H1 (cell line): Measurements from ENCODE around the gene PLEKHG3. TPM values are rescaled to one million over a fixed set of nuclear protein-coding genes. Genes with fewer than 3 reads are reported as not detected.

Experiments
- CTCF ChIA-PET: fragments of 300-600 bp; sonication (Branson Sonifier 250); formaldehyde crosslinking; loops from one replicate; lab custom pipeline; 2021; ENCODE audit not compliant: partially characterized antibody; lab: Charles Lee
- POLR2A ChIA-PET: fragments of 300-600 bp; sonication (Branson Sonifier 250); formaldehyde crosslinking; loops from one replicate; lab custom pipeline; 2021; ENCODE audit warnings: inconsistent platforms; ENCODE audit not compliant: partially characterized antibody; lab: Charles Lee
- DNase-seq, 2 experiments: peaks; one replicate each; pipeline versions ENCODE4 v3.0.0 to v3.0.0-alpha.2; 2010 to 2022; ENCODE audit warnings: low spot score in 2 of 2, low read depth in 1 of 2, mixed read lengths in 1 of 2
- FAIRE-seq: peaks from 2 replicates; lab custom pipeline; 2011; peaks lifted over from hg19 to GRCh38; lab: Jason Lieb, UNC
- H2AFZ ChIP-seq: 2 replicates; pipeline ENCODE4 v1.8.1; 2012; ENCODE audit warnings: low read length, inconsistent platforms
- H2AK5ac ChIP-seq: 2 replicates; pipeline ENCODE4 v1.6.1; 2013; ENCODE audit warnings: low read depth, low read length
- H2BK120ac ChIP-seq: replicated peaks from 2 replicates; pipeline ENCODE3; 2013; ENCODE audit warnings: low read depth, low read length, inconsistent platforms
- H2BK12ac ChIP-seq: 2 replicates; pipeline ENCODE4 v1.6.1; 2013; ENCODE audit warnings: low read depth, low read length
- H2BK15ac ChIP-seq: 2 replicates; pipeline ENCODE4 v1.6.1; 2013; ENCODE audit warnings: low read length
- H2BK20ac ChIP-seq: 2 replicates; pipeline ENCODE4 v1.6.1; 2013; ENCODE audit warnings: low read length
- H2BK5ac ChIP-seq: 2 replicates; pipeline ENCODE4 v1.6.1; 2013; ENCODE audit warnings: low read depth, low read length
- H3K14ac ChIP-seq: 2 replicates; pipeline ENCODE4 v1.6.1; 2013; ENCODE audit warnings: inconsistent platforms; ENCODE audit not compliant: insufficient read length
- H3K18ac ChIP-seq: 2 replicates; pipeline ENCODE4 v1.6.1; 2013; ENCODE audit warnings: low read length; ENCODE audit errors: extremely low read depth
- H3K23ac ChIP-seq: 2 replicates; pipeline ENCODE4 v1.6.1; 2013; ENCODE audit warnings: inconsistent platforms; ENCODE audit not compliant: insufficient read length
- H3K23me2 ChIP-seq: 2 replicates; pipeline ENCODE4 v1.6.1; 2013; ENCODE audit warnings: low read depth, low read length
- H3K27ac ChIP-seq: 2 replicates; pipeline ENCODE4 v1.6.1; 2011; ENCODE audit warnings: low read depth, low read length, inconsistent platforms
- H3K27me3 ChIP-seq, 4 experiments: replicated peaks in 1 of 4; 1 replicate in 1 of 4; 2 replicates in 3 of 4; pipeline versions ENCODE4 v1.6.1 to v1.8.1; 2011 to 2013; ENCODE audit warnings: low read length in 3 of 4, mild to moderate bottlenecking in 3 of 4, inconsistent platforms in 2 of 4, mixed read lengths in 2 of 4, moderate library complexity in 1 of 4; ENCODE audit not compliant: control insufficient read depth in 3 of 4, insufficient read depth in 3 of 4; ENCODE audit errors: extremely low read depth in 1 of 4
- H3K36me3 ChIP-seq, 4 experiments: 2 replicates each; pipeline versions ENCODE4 v1.6.1 to v1.8.1; 2011 to 2013; ENCODE audit warnings: mild to moderate bottlenecking in 4 of 4, low read length in 3 of 4, moderate library complexity in 2 of 4, control low read depth in 1 of 4, inconsistent platforms in 1 of 4; ENCODE audit not compliant: insufficient read depth in 4 of 4, control insufficient read depth in 2 of 4
- H3K4ac ChIP-seq: replicated peaks from 2 replicates; pipeline ENCODE3; 2013; ENCODE audit warnings: low read length, low read depth, mixed read lengths, inconsistent platforms; ENCODE audit not compliant: insufficient read length
- H3K4me1 ChIP-seq, 4 experiments: replicated peaks in 1 of 4; 1 replicate in 1 of 4; 2 replicates in 3 of 4; pipeline versions ENCODE4 v1.6.1 to v1.8.1; 2011 to 2013; ENCODE audit warnings: low read length in 3 of 4, inconsistent platforms in 2 of 4, mixed read lengths in 1 of 4; ENCODE audit not compliant: insufficient read depth in 4 of 4, control insufficient read depth in 3 of 4
- H3K4me2 ChIP-seq, 2 experiments: 2 replicates each; pipeline versions ENCODE4 v1.6.1 to v1.8.1; 2011 to 2013; ENCODE audit warnings: low read depth in 2 of 2, low read length in 2 of 2, control low read depth in 1 of 2, inconsistent platforms in 1 of 2, mild to moderate bottlenecking in 1 of 2; ENCODE audit not compliant: insufficient read depth in 1 of 2
- H3K4me3 ChIP-seq, 4 experiments: fragments of 200-600, 300-600 bp in 1 of 4; sonication (generic), shearing (Covaris generic), sonication (Bioruptor Twin) in 1 of 4; 2 replicates each; pipeline versions ENCODE4 v1.5.1 to v1.8.1; 2011 to 2016; ENCODE audit warnings: low read length in 4 of 4, low read depth in 3 of 4, control low read depth in 2 of 4, inconsistent platforms in 2 of 4, mild to moderate bottlenecking in 2 of 4, mixed read lengths in 1 of 4, moderate library complexity in 1 of 4; ENCODE audit not compliant: insufficient read depth in 2 of 4; ENCODE audit errors: extremely low read depth in 1 of 4
- H3K56ac ChIP-seq: replicated peaks from 2 replicates; pipeline ENCODE3; 2013; ENCODE audit warnings: low read depth, mild to moderate bottlenecking, mixed read lengths, low read length, inconsistent platforms; ENCODE audit not compliant: insufficient read length
- H3K79me1 ChIP-seq: 2 replicates; pipeline ENCODE4 v1.6.1; 2013; ENCODE audit warnings: low read depth, low read length, control low read depth
- H3K79me2 ChIP-seq, 2 experiments: 2 replicates each; pipeline versions ENCODE4 v1.6.1 to v1.8.1; 2012 to 2013; ENCODE audit warnings: low read length in 2 of 2, mild to moderate bottlenecking in 2 of 2, inconsistent platforms in 1 of 2; ENCODE audit not compliant: insufficient read depth in 2 of 2, control insufficient read depth in 1 of 2
- H3K9ac ChIP-seq, 4 experiments: replicated peaks in 1 of 4; 1 replicate in 1 of 4; 2 replicates in 3 of 4; pipeline versions ENCODE4 v1.6.1 to v1.8.1; 2011 to 2013; ENCODE audit warnings: low read depth in 3 of 4, low read length in 3 of 4, control low read depth in 2 of 4, mild to moderate bottlenecking in 2 of 4, moderate library complexity in 2 of 4, inconsistent platforms in 1 of 4; ENCODE audit errors: extremely low read depth in 1 of 4
- H3K9me3 ChIP-seq, 2 experiments: 2 replicates each; pipeline versions ENCODE4 v1.6.1 to v1.8.1; 2012 to 2013; ENCODE audit warnings: mild to moderate bottlenecking in 2 of 2, moderate library complexity in 2 of 2, control low read depth in 1 of 2, inconsistent platforms in 1 of 2, low read depth in 1 of 2, low read length in 1 of 2, mixed read lengths in 1 of 2; ENCODE audit not compliant: insufficient read depth in 2 of 2
- H4K20me1 ChIP-seq, 2 experiments: replicated peaks in 1 of 2; 2 replicates each; pipeline versions ENCODE3 to v1.8.1; 2011 to 2013; ENCODE audit warnings: inconsistent platforms in 2 of 2, low read length in 2 of 2, mild to moderate bottlenecking in 1 of 2; ENCODE audit not compliant: insufficient read depth in 2 of 2, control insufficient read depth in 1 of 2
- H4K5ac ChIP-seq: 2 replicates; pipeline ENCODE4 v1.6.1; 2013; ENCODE audit warnings: low read length, low read depth, mixed read lengths, inconsistent platforms; ENCODE audit not compliant: insufficient read length
- H4K8ac ChIP-seq: 2 replicates; pipeline ENCODE4 v1.8.0; 2013; ENCODE audit warnings: mild to moderate bottlenecking, moderate library complexity, low read length, inconsistent platforms; ENCODE audit not compliant: insufficient read depth; ENCODE audit errors: extremely low read depth
- H4K91ac ChIP-seq: replicated peaks from 2 replicates; pipeline ENCODE3; 2013; ENCODE audit warnings: low read length, mixed read lengths, inconsistent platforms; ENCODE audit not compliant: insufficient read length
- ATF2 ChIP-seq: IDR thresholded peaks from 2 replicates; pipeline ENCODE4 v1.6.1; 2012; ENCODE audit warnings: low read length, inconsistent platforms
- BACH1 ChIP-seq: IDR thresholded peaks from 2 replicates; pipeline ENCODE4 v1.6.1; 2012; ENCODE audit warnings: low read length, improper control_type of control experiment
- CBX8 ChIP-seq: fragments of 300-800, 300-1000 bp; sonication (generic); IDR thresholded peaks from 2 replicates; pipeline ENCODE4 v1.7.1; 2016; ENCODE audit warnings: low read depth, low read length, borderline replicate concordance
- CHD1 ChIP-seq: IDR thresholded peaks from 2 replicates; pipeline ENCODE4 v1.6.1; 2012; ENCODE audit warnings: low read depth, low read length, improper control_type of control experiment
- HDAC2 ChIP-seq, 2 experiments: fragments of 300-600 bp in 1 of 2; sonication (generic) in 1 of 2; IDR thresholded peaks; 2 replicates each; pipeline ENCODE4 v1.6.1; 2011 to 2012; ENCODE audit warnings: low read depth in 2 of 2, low read length in 2 of 2, mild to moderate bottlenecking in 2 of 2, moderate library complexity in 2 of 2, borderline replicate concordance in 1 of 2, inconsistent platforms in 1 of 2
- JUN ChIP-seq: IDR thresholded peaks from 2 replicates; pipeline ENCODE4 v1.6.1; 2011; ENCODE audit warnings: low read depth, mild to moderate bottlenecking, improper control_type of control experiment, low read length
- KDM1A ChIP-seq: fragments of 200-600, 300-600 bp; sonication (generic); IDR thresholded peaks from 2 replicates; pipeline ENCODE4 v1.7.1; 2016; ENCODE audit warnings: mild to moderate bottlenecking, low read length, borderline replicate concordance
- KDM5A ChIP-seq: fragments of 200-600 bp; IDR thresholded peaks from 2 replicates; pipeline ENCODE4 v1.7.1; 2012; ENCODE audit warnings: mild to moderate bottlenecking, low read length, inconsistent platforms, mixed read lengths
- POLR2A ChIP-seq, 2 experiments: IDR thresholded peaks; 1 replicate in 1 of 2; 2 replicates in 1 of 2; pipeline ENCODE4 v1.6.1; 2011; ENCODE audit warnings: low read depth in 2 of 2, low read length in 2 of 2, mild to moderate bottlenecking in 2 of 2; ENCODE audit errors: control extremely low read depth in 1 of 2
- POU5F1 ChIP-seq: IDR thresholded peaks from 2 replicates; pipeline ENCODE4 v1.6.1; 2011; ENCODE audit warnings: low read depth, mild to moderate bottlenecking, low read length, moderate library complexity
- SIN3A ChIP-seq, 2 experiments: IDR thresholded peaks in 1 of 2; conservative IDR thresholded peaks in 1 of 2; 2 replicates each; pipeline ENCODE4 v1.6.1; 2011 to 2012; ENCODE audit warnings: low read length in 2 of 2, improper control_type of control experiment in 1 of 2, low read depth in 1 of 2, mild to moderate bottlenecking in 1 of 2
- SP1 ChIP-seq: IDR thresholded peaks from 2 replicates; pipeline ENCODE4 v1.6.1; 2011; ENCODE audit warnings: low read depth, low read length
- TCF12 ChIP-seq: IDR thresholded peaks from 2 replicates; pipeline ENCODE4 v1.6.1; 2011; ENCODE audit warnings: low read depth, mild to moderate bottlenecking, low read length
- WGBS, 2 experiments: shearing (Covaris generic) in 1 of 2; methylation state at CpG; one replicate each; pipeline versions ENCODE4 v1.1.6 to v1.1.7; 2013 to 2015; ENCODE audit warnings: low lambda C conversion rate in 2 of 2, mixed read lengths in 2 of 2, inconsistent platforms in 1 of 2, low coverage in 1 of 2, missing lambda C conversion rate in 1 of 2; ENCODE audit not compliant: insufficient replicate concordance in 2 of 2, insufficient coverage in 1 of 2, insufficient read length in 1 of 2; ENCODE audit errors: extremely low coverage in 1 of 2, missing lambda C conversion rate in 1 of 2; 5-methylcytosine and 5-hydroxymethylcytosine counted together
- polyA plus RNA-seq, 7 experiments: library from polyadenylated mRNA; depleted of rRNA in 3 of 7; stranded (reverse) in 5 of 7; unstranded in 2 of 7; fragments of >200 nt in 5 of 7; fragments of 200-250 nt in 2 of 7; gene quantifications; 1 replicate in 5 of 7; 2 replicates in 1 of 7; 4 replicates in 1 of 7; pipeline versions ENCODE4 v1.2.1 to v1.2.3, GENCODE V29; 2011 to 2013; ENCODE audit warnings: missing spikeins in 2 of 7, mixed read lengths in 2 of 7
- total RNA-seq: library from RNA; stranded (reverse); fragmentation: NEBNext Ultra II Directional; extraction: Animal tissue kit (Norgen Biotek cat#: 25700); gene quantifications from 2 replicates; pipeline ENCODE4 v1.2.1, GENCODE V29; 2021

PLEKHG3 gene
- total and polyA plus RNA-seq, 2 of the 8 experiments (the other 6 are each of a cell fraction or from before 2014, with no cell fraction given), result 43.4 to 90.6 TPM

- Histone ChIP-seq H4K8ac (no peak overlapping the region), H3K9me3 (no peaks in the 10 kb centered on the region; a peak in 1 of 4 replicates), H2AK5ac (no peak overlapping the region), H2AFZ (no peak overlapping the region), H3K4me3 (no peak overlapping the region), H2BK120ac (no peak overlapping the region), H2BK15ac (no peak overlapping the region), H2BK5ac (no peak overlapping the region), H4K5ac (no peak overlapping the region), H3K79me2 (no peaks in the 10 kb centered on the region), H3K14ac (no peak overlapping the region), H3K56ac (no peak overlapping the region), H3K9ac (no peak overlapping the region), H3K79me1 (no peaks in the 10 kb centered on the region), H3K27ac (no peak overlapping the region), H3K18ac (no peak overlapping the region), H3K23me2 (no peaks in the 10 kb centered on the region), H3K4me2 (no peak overlapping the region), H3K4me1 (peaks cover 0 to 5% (median 1%) of the 10 kb centered on the region in 4 experiments; a peak in 1 of 7 replicates), H4K20me1 (no peaks in the 10 kb centered on the region), H2BK20ac (no peak overlapping the region), H3K36me3 (no peaks in the 10 kb centered on the region), H2BK12ac (no peak overlapping the region), H3K23ac (no peak overlapping the region), H3K27me3 (no peaks in the 10 kb centered on the region), H4K91ac (no peak overlapping the region), H3K4ac (no peak overlapping the region)
- WGBS, 2 experiments, result 96% methylated on average over 16 of the region's 16 CpGs; no CpG with 5 or more reads in 1 of the 2 experiments
- FAIRE-seq (no peak), DNase-seq (no peak)
- POLR2A ChIA-PET, result interaction anchor here (0.6 kb wide), 1 partner anchor 144 kb away, joined by 3 read pairs; no protein-coding TSS in a partner anchor
- CTCF ChIA-PET, result interaction anchor here (0.8 to 13.2 kb wide), 12 partner anchors 9 to 158 kb away, joined by 3 to 323 read pairs (median 5); no protein-coding TSS in a partner anchor
- TF ChIP-seq POU5F1, result no peak
- TF ChIP-seq BACH1, result no peak
- no peak for TF ChIP-seq SP1
- no peak for TF ChIP-seq KDM5A
- no peak for TF ChIP-seq SIN3A (conservative IDR thresholded peaks at IDR 0.05 in 1 of 2, IDR thresholded peaks at IDR 0.05 in 1 of 2; ENCODE audit: low read depth in 1 of 2, low read length in 2 of 2)
- TF ChIP-seq POLR2A (IDR thresholded peaks at IDR 0.05; ENCODE audit: control extremely low read depth in 1 of 2, low read depth in 2 of 2, low read length in 2 of 2), result no peak
- no peak for TF ChIP-seq ATF2
- TF ChIP-seq CHD1, result no peak
- no peak for TF ChIP-seq TCF12
- TF ChIP-seq CBX8, result no peak
- TF ChIP-seq HDAC2 (IDR thresholded peaks at IDR 0.05; ENCODE audit: borderline replicate concordance in 1 of 2, low read depth in 2 of 2, low read length in 2 of 2), result no peak
- no peak for TF ChIP-seq KDM1A
- TF ChIP-seq JUN, result no peak
Measured at GRCh38 chr14:64795211-64795610, 91.0 kb downstream of the PLEKHG3 start.
